ENCODE measurements around the gene EXTL2. TPM values are rescaled to one million over a fixed set of nuclear protein-coding genes. Genes with fewer than 3 reads are reported as not detected.

EXTL2 gene
- total RNA-seq, 4 donors from 2014 or later, result 11.1 to 17.5 (median 13.5) TPM

DNA sequence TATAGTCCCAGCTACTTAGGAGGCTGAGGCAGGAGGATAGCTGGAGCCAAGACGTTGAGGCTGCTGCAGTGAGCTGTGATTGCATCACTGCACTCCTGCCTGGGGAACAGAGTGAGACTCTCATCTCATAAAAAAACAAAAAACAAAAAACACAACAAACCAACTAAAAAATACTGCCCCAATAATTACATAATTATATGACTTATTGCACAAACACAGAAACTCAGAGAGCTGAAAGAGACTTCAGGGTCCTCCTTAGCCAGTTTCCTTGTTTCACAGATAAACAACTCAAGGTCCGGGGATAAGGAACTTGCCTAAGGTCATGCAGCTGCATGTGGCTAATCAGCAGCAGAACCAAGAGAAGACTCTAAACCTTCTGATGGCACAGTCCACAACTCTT lies 11.9 kb downstream of the EXTL2 start:
- WGBS, 2 donors, result 45 to 47% methylated on average over 2 of the region's 2 CpGs
- H3K4me1 ChIP-seq, result peaks cover 0 to 2% (median 0%) of the 10 kb centered on the region in 4 donors
- no peak for DNase-seq (ENCODE audit: low spot score in 2 of 2)
- H3K9me3 ChIP-seq, result no peaks in the 10 kb centered on the region
- peaks cover 0 to 16% (median 0%) of the 10 kb centered on the region in 3 donors for H3K36me3 ChIP-seq
- H3K27me3 ChIP-seq, result no peaks in the 10 kb centered on the region
- H3K4me3 ChIP-seq, result no peak overlapping the region
- TF ChIP-seq, protein P1, sequence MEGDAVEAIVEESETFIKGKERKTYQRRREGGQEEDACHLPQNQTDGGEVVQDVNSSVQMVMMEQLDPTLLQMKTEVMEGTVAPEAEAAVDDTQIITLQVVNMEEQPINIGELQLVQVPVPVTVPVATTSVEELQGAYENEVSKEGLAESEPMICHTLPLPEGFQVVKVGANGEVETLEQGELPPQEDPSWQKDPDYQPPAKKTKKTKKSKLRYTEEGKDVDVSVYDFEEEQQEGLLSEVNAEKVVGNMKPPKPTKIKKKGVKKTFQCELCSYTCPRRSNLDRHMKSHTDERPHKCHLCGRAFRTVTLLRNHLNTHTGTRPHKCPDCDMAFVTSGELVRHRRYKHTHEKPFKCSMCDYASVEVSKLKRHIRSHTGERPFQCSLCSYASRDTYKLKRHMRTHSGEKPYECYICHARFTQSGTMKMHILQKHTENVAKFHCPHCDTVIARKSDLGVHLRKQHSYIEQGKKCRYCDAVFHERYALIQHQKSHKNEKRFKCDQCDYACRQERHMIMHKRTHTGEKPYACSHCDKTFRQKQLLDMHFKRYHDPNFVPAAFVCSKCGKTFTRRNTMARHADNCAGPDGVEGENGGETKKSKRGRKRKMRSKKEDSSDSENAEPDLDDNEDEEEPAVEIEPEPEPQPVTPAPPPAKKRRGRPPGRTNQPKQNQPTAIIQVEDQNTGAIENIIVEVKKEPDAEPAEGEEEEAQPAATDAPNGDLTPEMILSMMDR (IDR thresholded peaks at IDR 0.05), result no peak
- no peak for TF ChIP-seq POLR2A (IDR thresholded peaks at IDR 0.05)
- TF ChIP-seq EP300 (IDR thresholded peaks at IDR 0.05), result no peak
- no peak overlapping the region for H3K27ac ChIP-seq

DNA sequence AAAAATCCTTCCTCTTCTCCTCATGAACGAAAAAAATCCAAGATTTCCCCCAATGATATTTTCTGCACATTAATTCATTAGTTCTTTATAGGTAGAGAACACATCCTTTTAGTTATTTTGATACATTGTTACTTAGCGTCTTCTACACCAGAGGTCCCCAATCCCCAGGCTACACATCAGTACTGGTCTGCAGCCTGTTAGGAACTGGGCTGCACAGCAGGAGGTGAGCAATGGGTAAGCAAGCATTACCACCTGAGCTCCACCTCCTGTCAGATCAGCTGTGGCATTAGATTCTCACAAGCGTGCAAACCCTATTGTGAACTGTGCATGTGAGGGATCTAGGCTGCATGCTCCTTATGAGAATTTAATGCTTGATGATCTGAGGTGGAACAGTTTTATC lies 13.0 kb downstream of the EXTL2 start:
- H3K4me1 ChIP-seq, result peaks cover 0 to 2% (median 0%) of the 10 kb centered on the region in 4 donors
- no peaks in the 10 kb centered on the region for H3K9me3 ChIP-seq
- no peak for DNase-seq (ENCODE audit: low spot score in 2 of 2)
- no peaks in the 10 kb centered on the region for H3K27me3 ChIP-seq
- no peak overlapping the region for H3K4me3 ChIP-seq
- 88 to 90% methylated on average over 3 of the region's 3 CpGs for WGBS, 2 donors
- no peak for TF ChIP-seq EP300 (IDR thresholded peaks at IDR 0.05)
- TF ChIP-seq, protein P1 (IDR thresholded peaks at IDR 0.05), result no peak
- no peak for TF ChIP-seq POLR2A (IDR thresholded peaks at IDR 0.05)
- H3K27ac ChIP-seq, result no peak overlapping the region
- H3K36me3 ChIP-seq, result peaks cover 0 to 17% (median 0%) of the 10 kb centered on the region in 3 donors

DNA sequence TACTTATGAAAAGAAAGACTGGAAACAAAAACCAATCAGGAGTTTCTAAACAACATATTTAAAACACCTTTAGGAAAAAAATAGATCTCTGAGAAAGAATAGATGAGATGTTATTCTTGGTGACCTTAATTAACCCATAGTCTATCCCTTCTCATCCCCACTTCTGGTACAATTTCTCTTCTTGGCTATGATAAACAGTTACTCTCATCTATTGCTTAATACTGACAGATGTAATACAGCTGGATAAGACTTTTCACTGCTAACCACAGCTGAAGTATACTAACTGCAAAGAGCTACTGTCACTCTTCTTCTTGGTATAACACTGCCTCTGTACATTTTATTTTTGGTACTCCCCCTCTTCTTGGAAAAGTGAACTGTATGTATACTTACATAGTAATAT lies 15.2 kb downstream of the EXTL2 start:
- no peak for DNase-seq (ENCODE audit: low spot score in 2 of 2)
- H3K27ac ChIP-seq, result no peak overlapping the region
- no peaks in the 10 kb centered on the region for H3K27me3 ChIP-seq
- peaks cover 0 to 14% (median 0%) of the 10 kb centered on the region in 3 donors for H3K36me3 ChIP-seq
- no peaks in the 10 kb centered on the region for H3K9me3 ChIP-seq
- peaks cover 0 to 2% (median 0%) of the 10 kb centered on the region in 4 donors for H3K4me1 ChIP-seq
- TF ChIP-seq POLR2A (IDR thresholded peaks at IDR 0.05) (no peak), EP300 (IDR thresholded peaks at IDR 0.05) (no peak)
- TF ChIP-seq, protein P1 (IDR thresholded peaks at IDR 0.05), result no peak
- H3K4me3 ChIP-seq, result no peak overlapping the region

DNA sequence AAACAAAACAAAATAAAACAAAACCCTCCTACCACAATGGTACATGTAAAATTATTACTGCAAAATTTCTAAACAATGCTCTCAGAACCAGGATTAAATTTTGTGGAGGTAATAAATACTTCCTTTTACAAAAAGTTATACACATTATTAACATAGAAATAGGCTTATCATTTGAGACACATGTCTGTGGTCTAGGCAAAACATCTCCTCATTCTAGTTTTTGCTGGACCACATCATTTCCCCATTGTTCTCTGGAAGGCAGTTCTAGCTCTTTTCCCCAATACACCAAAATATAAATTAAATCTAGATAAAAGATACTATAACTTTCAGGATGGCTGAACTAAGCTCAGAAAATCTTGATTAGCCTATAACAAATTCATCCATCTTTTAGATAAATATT lies 18.4 kb downstream of the EXTL2 start:
- Histone ChIP-seq H3K4me1 (no peaks in the 10 kb centered on the region), H3K9me3 (no peaks in the 10 kb centered on the region), H3K4me3 (no peak overlapping the region), H3K27me3 (no peaks in the 10 kb centered on the region), H3K36me3 (peaks cover 0 to 22% (median 0%) of the 10 kb centered on the region in 3 donors), H3K27ac (no peak overlapping the region)
- DNase-seq (ENCODE audit: low spot score in 2 of 2), result no peak
- TF ChIP-seq POLR2A (IDR thresholded peaks at IDR 0.05), result no peak
- no peak for TF ChIP-seq EP300 (IDR thresholded peaks at IDR 0.05)
- TF ChIP-seq, protein P1 (IDR thresholded peaks at IDR 0.05), result no peak

DNA sequence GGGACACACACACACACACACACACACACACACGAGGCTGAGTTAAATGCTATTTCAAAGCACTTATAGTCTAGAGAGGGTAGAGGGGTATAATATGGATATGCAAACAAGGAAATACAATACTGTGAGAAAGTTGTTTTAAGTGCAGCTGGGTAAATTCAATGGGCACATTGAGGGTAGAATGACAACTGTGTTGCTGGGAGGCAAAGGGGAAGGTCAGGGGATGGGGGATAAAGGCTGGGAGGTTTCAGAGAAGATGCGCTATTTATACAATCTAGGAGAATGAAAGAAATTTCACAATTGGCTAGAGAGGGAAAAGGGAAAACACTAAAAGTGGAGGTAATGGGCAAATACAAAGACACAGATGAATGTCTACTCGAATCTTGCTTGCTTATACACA lies 19.4 kb downstream of the EXTL2 start:
- Histone ChIP-seq H3K4me3 (no peak overlapping the region), H3K27me3 (no peaks in the 10 kb centered on the region), H3K27ac (no peak overlapping the region), H3K9me3 (no peaks in the 10 kb centered on the region), H3K36me3 (peaks cover 0 to 22% (median 0%) of the 10 kb centered on the region in 3 donors), H3K4me1 (no peaks in the 10 kb centered on the region)
- 70 to 81% methylated on average over 3 of the region's 3 CpGs for WGBS, 2 donors
- TF ChIP-seq, protein P1 (IDR thresholded peaks at IDR 0.05), result no peak
- TF ChIP-seq EP300 (IDR thresholded peaks at IDR 0.05) (no peak), POLR2A (IDR thresholded peaks at IDR 0.05) (no peak)
- no peak for DNase-seq (ENCODE audit: low spot score in 2 of 2)
